H1 (cell line): ENCODE results near the gene RHOXF2B. TPM values are rescaled to one million over a fixed set of nuclear protein-coding genes. Genes with fewer than 3 reads are reported as not detected.

ENCODE experiments used
- CTCF ChIA-PET: fragments of 300-600 bp; sonication (Branson Sonifier 250); formaldehyde crosslinking; loops from one replicate; lab custom pipeline; 2021; ENCODE audit not compliant: partially characterized antibody; lab: Charles Lee
- POLR2A ChIA-PET: fragments of 300-600 bp; sonication (Branson Sonifier 250); formaldehyde crosslinking; loops from one replicate; lab custom pipeline; 2021; ENCODE audit warnings: inconsistent platforms; ENCODE audit not compliant: partially characterized antibody; lab: Charles Lee
- DNase-seq, 2 experiments: peaks; one replicate each; pipeline versions ENCODE4 v3.0.0 to v3.0.0-alpha.2; 2010 to 2022; ENCODE audit warnings: low spot score in 2 of 2, low read depth in 1 of 2, mixed read lengths in 1 of 2
- FAIRE-seq: peaks from 2 replicates; lab custom pipeline; 2011; peaks lifted over from hg19 to GRCh38; lab: Jason Lieb, UNC
- H2AFZ ChIP-seq: 2 replicates; pipeline ENCODE4 v1.8.1; 2012; ENCODE audit warnings: low read length, inconsistent platforms
- H2AK5ac ChIP-seq: 2 replicates; pipeline ENCODE4 v1.6.1; 2013; ENCODE audit warnings: low read depth, low read length
- H2BK120ac ChIP-seq: replicated peaks from 2 replicates; pipeline ENCODE3; 2013; ENCODE audit warnings: low read depth, low read length, inconsistent platforms
- H2BK12ac ChIP-seq: 2 replicates; pipeline ENCODE4 v1.6.1; 2013; ENCODE audit warnings: low read depth, low read length
- H2BK15ac ChIP-seq: 2 replicates; pipeline ENCODE4 v1.6.1; 2013; ENCODE audit warnings: low read length
- H2BK20ac ChIP-seq: 2 replicates; pipeline ENCODE4 v1.6.1; 2013; ENCODE audit warnings: low read length
- H2BK5ac ChIP-seq: 2 replicates; pipeline ENCODE4 v1.6.1; 2013; ENCODE audit warnings: low read depth, low read length
- H3K14ac ChIP-seq: 2 replicates; pipeline ENCODE4 v1.6.1; 2013; ENCODE audit warnings: inconsistent platforms; ENCODE audit not compliant: insufficient read length
- H3K18ac ChIP-seq: 2 replicates; pipeline ENCODE4 v1.6.1; 2013; ENCODE audit warnings: low read length; ENCODE audit errors: extremely low read depth
- H3K23ac ChIP-seq: 2 replicates; pipeline ENCODE4 v1.6.1; 2013; ENCODE audit warnings: inconsistent platforms; ENCODE audit not compliant: insufficient read length
- H3K23me2 ChIP-seq: 2 replicates; pipeline ENCODE4 v1.6.1; 2013; ENCODE audit warnings: low read depth, low read length
- H3K27ac ChIP-seq: 2 replicates; pipeline ENCODE4 v1.6.1; 2011; ENCODE audit warnings: low read depth, low read length, inconsistent platforms
- H3K27me3 ChIP-seq, 4 experiments: replicated peaks in 1 of 4; 1 replicate in 1 of 4; 2 replicates in 3 of 4; pipeline versions ENCODE4 v1.6.1 to v1.8.1; 2011 to 2013; ENCODE audit warnings: low read length in 3 of 4, mild to moderate bottlenecking in 3 of 4, inconsistent platforms in 2 of 4, mixed read lengths in 2 of 4, moderate library complexity in 1 of 4; ENCODE audit not compliant: control insufficient read depth in 3 of 4, insufficient read depth in 3 of 4; ENCODE audit errors: extremely low read depth in 1 of 4
- H3K36me3 ChIP-seq, 4 experiments: 2 replicates each; pipeline versions ENCODE4 v1.6.1 to v1.8.1; 2011 to 2013; ENCODE audit warnings: mild to moderate bottlenecking in 4 of 4, low read length in 3 of 4, moderate library complexity in 2 of 4, control low read depth in 1 of 4, inconsistent platforms in 1 of 4; ENCODE audit not compliant: insufficient read depth in 4 of 4, control insufficient read depth in 2 of 4
- H3K4ac ChIP-seq: replicated peaks from 2 replicates; pipeline ENCODE3; 2013; ENCODE audit warnings: low read length, low read depth, mixed read lengths, inconsistent platforms; ENCODE audit not compliant: insufficient read length
- H3K4me1 ChIP-seq, 4 experiments: replicated peaks in 1 of 4; 1 replicate in 1 of 4; 2 replicates in 3 of 4; pipeline versions ENCODE4 v1.6.1 to v1.8.1; 2011 to 2013; ENCODE audit warnings: low read length in 3 of 4, inconsistent platforms in 2 of 4, mixed read lengths in 1 of 4; ENCODE audit not compliant: insufficient read depth in 4 of 4, control insufficient read depth in 3 of 4
- H3K4me2 ChIP-seq, 2 experiments: 2 replicates each; pipeline versions ENCODE4 v1.6.1 to v1.8.1; 2011 to 2013; ENCODE audit warnings: low read depth in 2 of 2, low read length in 2 of 2, control low read depth in 1 of 2, inconsistent platforms in 1 of 2, mild to moderate bottlenecking in 1 of 2; ENCODE audit not compliant: insufficient read depth in 1 of 2
- H3K4me3 ChIP-seq, 4 experiments: fragments of 200-600, 300-600 bp in 1 of 4; sonication (generic), shearing (Covaris generic), sonication (Bioruptor Twin) in 1 of 4; 2 replicates each; pipeline versions ENCODE4 v1.5.1 to v1.8.1; 2011 to 2016; ENCODE audit warnings: low read length in 4 of 4, low read depth in 3 of 4, control low read depth in 2 of 4, inconsistent platforms in 2 of 4, mild to moderate bottlenecking in 2 of 4, mixed read lengths in 1 of 4, moderate library complexity in 1 of 4; ENCODE audit not compliant: insufficient read depth in 2 of 4; ENCODE audit errors: extremely low read depth in 1 of 4
- H3K56ac ChIP-seq: replicated peaks from 2 replicates; pipeline ENCODE3; 2013; ENCODE audit warnings: low read depth, mild to moderate bottlenecking, mixed read lengths, low read length, inconsistent platforms; ENCODE audit not compliant: insufficient read length
- H3K79me1 ChIP-seq: 2 replicates; pipeline ENCODE4 v1.6.1; 2013; ENCODE audit warnings: low read depth, low read length, control low read depth
- H3K79me2 ChIP-seq, 2 experiments: 2 replicates each; pipeline versions ENCODE4 v1.6.1 to v1.8.1; 2012 to 2013; ENCODE audit warnings: low read length in 2 of 2, mild to moderate bottlenecking in 2 of 2, inconsistent platforms in 1 of 2; ENCODE audit not compliant: insufficient read depth in 2 of 2, control insufficient read depth in 1 of 2
- H3K9ac ChIP-seq, 4 experiments: replicated peaks in 1 of 4; 1 replicate in 1 of 4; 2 replicates in 3 of 4; pipeline versions ENCODE4 v1.6.1 to v1.8.1; 2011 to 2013; ENCODE audit warnings: low read depth in 3 of 4, low read length in 3 of 4, control low read depth in 2 of 4, mild to moderate bottlenecking in 2 of 4, moderate library complexity in 2 of 4, inconsistent platforms in 1 of 4; ENCODE audit errors: extremely low read depth in 1 of 4
- H3K9me3 ChIP-seq, 2 experiments: 2 replicates each; pipeline versions ENCODE4 v1.6.1 to v1.8.1; 2012 to 2013; ENCODE audit warnings: mild to moderate bottlenecking in 2 of 2, moderate library complexity in 2 of 2, control low read depth in 1 of 2, inconsistent platforms in 1 of 2, low read depth in 1 of 2, low read length in 1 of 2, mixed read lengths in 1 of 2; ENCODE audit not compliant: insufficient read depth in 2 of 2
- H4K20me1 ChIP-seq, 2 experiments: replicated peaks in 1 of 2; 2 replicates each; pipeline versions ENCODE3 to v1.8.1; 2011 to 2013; ENCODE audit warnings: inconsistent platforms in 2 of 2, low read length in 2 of 2, mild to moderate bottlenecking in 1 of 2; ENCODE audit not compliant: insufficient read depth in 2 of 2, control insufficient read depth in 1 of 2
- H4K5ac ChIP-seq: 2 replicates; pipeline ENCODE4 v1.6.1; 2013; ENCODE audit warnings: low read length, low read depth, mixed read lengths, inconsistent platforms; ENCODE audit not compliant: insufficient read length
- H4K8ac ChIP-seq: 2 replicates; pipeline ENCODE4 v1.8.0; 2013; ENCODE audit warnings: mild to moderate bottlenecking, moderate library complexity, low read length, inconsistent platforms; ENCODE audit not compliant: insufficient read depth; ENCODE audit errors: extremely low read depth
- H4K91ac ChIP-seq: replicated peaks from 2 replicates; pipeline ENCODE3; 2013; ENCODE audit warnings: low read length, mixed read lengths, inconsistent platforms; ENCODE audit not compliant: insufficient read length
- EP300 ChIP-seq, 2 experiments: IDR thresholded peaks; 1 replicate in 1 of 2; 2 replicates in 1 of 2; pipeline ENCODE4 v1.6.1; 2011 to 2012; ENCODE audit warnings: low read depth in 2 of 2, low read length in 2 of 2, mild to moderate bottlenecking in 2 of 2, borderline replicate concordance in 1 of 2, inconsistent platforms in 1 of 2, moderate library complexity in 1 of 2
- JUN ChIP-seq: IDR thresholded peaks from 2 replicates; pipeline ENCODE4 v1.6.1; 2011; ENCODE audit warnings: low read depth, mild to moderate bottlenecking, improper control_type of control experiment, low read length
- MAX ChIP-seq: IDR thresholded peaks from 2 replicates; pipeline ENCODE4 v1.6.1; 2012; ENCODE audit warnings: inconsistent platforms
- PHF8 ChIP-seq: fragments of 200-600 bp; sonication (generic); conservative IDR thresholded peaks from 2 replicates; pipeline ENCODE4 v1.7.1; 2012; ENCODE audit warnings: low read depth, mild to moderate bottlenecking, inconsistent platforms, low read length, moderate library complexity
- RFX5 ChIP-seq: IDR thresholded peaks from 2 replicates; pipeline ENCODE4 v1.6.1; 2011; ENCODE audit warnings: low read depth, low read length, improper control_type of control experiment, borderline replicate concordance
- SAP30 ChIP-seq: fragments of 300-600 bp; sonication (generic); IDR thresholded peaks from 2 replicates; pipeline ENCODE4 v1.7.1; 2012; ENCODE audit warnings: low read length, moderate library complexity, mild to moderate bottlenecking, inconsistent platforms; ENCODE audit not compliant: insufficient read depth, insufficient replicate concordance
- SIN3A ChIP-seq, 2 experiments: IDR thresholded peaks in 1 of 2; conservative IDR thresholded peaks in 1 of 2; 2 replicates each; pipeline ENCODE4 v1.6.1; 2011 to 2012; ENCODE audit warnings: low read length in 2 of 2, improper control_type of control experiment in 1 of 2, low read depth in 1 of 2, mild to moderate bottlenecking in 1 of 2
- WGBS, 2 experiments: shearing (Covaris generic) in 1 of 2; methylation state at CpG; one replicate each; pipeline versions ENCODE4 v1.1.6 to v1.1.7; 2013 to 2015; ENCODE audit warnings: low lambda C conversion rate in 2 of 2, mixed read lengths in 2 of 2, inconsistent platforms in 1 of 2, low coverage in 1 of 2, missing lambda C conversion rate in 1 of 2; ENCODE audit not compliant: insufficient replicate concordance in 2 of 2, insufficient coverage in 1 of 2, insufficient read length in 1 of 2; ENCODE audit errors: extremely low coverage in 1 of 2, missing lambda C conversion rate in 1 of 2; 5-methylcytosine and 5-hydroxymethylcytosine counted together
- polyA plus RNA-seq, 7 experiments: library from polyadenylated mRNA; depleted of rRNA in 3 of 7; stranded (reverse) in 5 of 7; unstranded in 2 of 7; fragments of >200 nt in 5 of 7; fragments of 200-250 nt in 2 of 7; gene quantifications; 1 replicate in 5 of 7; 2 replicates in 1 of 7; 4 replicates in 1 of 7; pipeline versions ENCODE4 v1.2.1 to v1.2.3, GENCODE V29; 2011 to 2013; ENCODE audit warnings: missing spikeins in 2 of 7, mixed read lengths in 2 of 7
- total RNA-seq: library from RNA; stranded (reverse); fragmentation: NEBNext Ultra II Directional; extraction: Animal tissue kit (Norgen Biotek cat#: 25700); gene quantifications from 2 replicates; pipeline ENCODE4 v1.2.1, GENCODE V29; 2021

RHOXF2B gene
- total and polyA plus RNA-seq, 2 of the 8 experiments (the other 6 are each of a cell fraction or from before 2014, with no cell fraction given), result not detected

- 100% methylated on average over 1 of the region's 1 CpG; no CpG with 5 or more reads in 1 of the 2 experiments for WGBS, 2 experiments
- no peak overlapping the region for H3K14ac ChIP-seq
- H2BK20ac ChIP-seq, result no peak overlapping the region
- no peaks in the 10 kb centered on the region for H3K79me2 ChIP-seq
- CTCF ChIA-PET, result interaction anchor here (1.1 to 1.4 kb wide), 3 partner anchors 13 to 105 kb away, joined by 3 read pairs; no protein-coding TSS in a partner anchor
- H3K9ac ChIP-seq, result no peak overlapping the region
- no peaks in the 10 kb centered on the region for H3K79me1 ChIP-seq
- no peak for DNase-seq
- H3K4me1 ChIP-seq, result no peaks in the 10 kb centered on the region
- H3K56ac ChIP-seq, result no peak overlapping the region
- H4K5ac ChIP-seq, result no peak overlapping the region
- TF ChIP-seq EP300 (IDR thresholded peaks at IDR 0.05; ENCODE audit: borderline replicate concordance in 1 of 2, low read depth in 2 of 2, low read length in 2 of 2), result no peak
- no peak for TF ChIP-seq SAP30
- TF ChIP-seq MAX, result no peak
- no peak for TF ChIP-seq JUN
- TF ChIP-seq RFX5, result no peak
- TF ChIP-seq PHF8, result no peak
- no peak for TF ChIP-seq SIN3A (conservative IDR thresholded peaks at IDR 0.05 in 1 of 2, IDR thresholded peaks at IDR 0.05 in 1 of 2; ENCODE audit: low read depth in 1 of 2, low read length in 2 of 2)
- H3K9me3 ChIP-seq, result no peaks in the 10 kb centered on the region
- no peak overlapping the region for H2BK12ac ChIP-seq
- no peak overlapping the region for H3K4me3 ChIP-seq
- H2BK120ac ChIP-seq, result no peak overlapping the region
- H3K36me3 ChIP-seq, result no peaks in the 10 kb centered on the region
- H2BK15ac ChIP-seq, result no peak overlapping the region
- H2AK5ac ChIP-seq, result no peak overlapping the region
- FAIRE-seq, result no peak
- H4K20me1 ChIP-seq, result no peaks in the 10 kb centered on the region
- no peak overlapping the region for H4K8ac ChIP-seq
- no peak overlapping the region for H4K91ac ChIP-seq
- POLR2A ChIA-PET, result interaction anchor here (1.1 kb wide), 1 partner anchor 8 kb away, joined by 3 read pairs; no protein-coding TSS in a partner anchor
- H2AFZ ChIP-seq, result no peak overlapping the region
- no peak overlapping the region for H3K18ac ChIP-seq
- no peaks in the 10 kb centered on the region for H3K23me2 ChIP-seq
- H2BK5ac ChIP-seq, result no peak overlapping the region
- no peaks in the 10 kb centered on the region for H3K27me3 ChIP-seq
- no peak overlapping the region for H3K23ac ChIP-seq
- no peak overlapping the region for H3K27ac ChIP-seq
- no peak overlapping the region for H3K4ac ChIP-seq
- no peak overlapping the region for H3K4me2 ChIP-seq
These were observed 31.9 kb upstream of the RHOXF2B start for GRCh38 chrX:120109378-120109777.
